OCI-LY1 (cell line): ENCODE results near the gene USP36.

Experiments
- CTCF ChIP-seq: fragments of 200-600 bp; sonication (generic), shearing (Covaris generic); IDR thresholded peaks from 2 replicates; pipeline ENCODE4 v1.5.1; 2017; ENCODE audit warnings: mild to moderate bottlenecking, antibody characterized with exemption, low read length, moderate library complexity, mixed read lengths
- EZH2 ChIP-seq: fragments of 200-600 bp; sonication (generic), shearing (Covaris generic); IDR thresholded peaks from 2 replicates; pipeline ENCODE4 v1.8.0; 2017; ENCODE audit warnings: borderline replicate concordance, mixed run types, mild to moderate bottlenecking, antibody characterized with exemption, low read length, moderate library complexity, mixed read lengths

GRCh38 chr17:78888941-78889518, 48.4 kb upstream of the USP36 start:
- no peak for TF ChIP-seq CTCF
- TF ChIP-seq EZH2: no peak
